Parathyroid adenoma (tissue), 2 donors: ENCODE data around the gene MARCHF2.

Experiments
- H2AFZ ChIP-seq: fragments of 300-600 bp; sonication (generic); one replicate; pipeline ENCODE4 v1.7.0; 2017; ENCODE audit warnings: antibody characterized with exemption, mild to moderate bottlenecking
- H3K27ac ChIP-seq: fragments of 300-600 bp; sonication (generic); one replicate; pipeline ENCODE4 v1.7.0; 2017
- H3K27me3 ChIP-seq: fragments of 300-600 bp; sonication (generic); one replicate; pipeline ENCODE4 v1.7.0; 2017; ENCODE audit warnings: low read length; ENCODE audit not compliant: control insufficient read depth, insufficient read depth
- H3K36me3 ChIP-seq: fragments of 300-600 bp; sonication (generic); one replicate; pipeline ENCODE4 v1.7.0; 2017; ENCODE audit warnings: low read length; ENCODE audit not compliant: control insufficient read depth, insufficient read depth
- H3K4me1 ChIP-seq: fragments of 300-600 bp; sonication (generic); one replicate; pipeline ENCODE4 v1.7.0; 2017; ENCODE audit warnings: control low read depth
- H3K4me2 ChIP-seq: fragments of 300-600 bp; sonication (generic); one replicate; pipeline ENCODE4 v1.7.0; 2017; ENCODE audit warnings: low read length
- H3K4me3 ChIP-seq: fragments of 300-600 bp; sonication (generic); one replicate; pipeline ENCODE4 v1.7.0; 2017; ENCODE audit warnings: low read depth, low read length
- H3K79me2 ChIP-seq: fragments of 300-600 bp; sonication (generic); one replicate; pipeline ENCODE4 v1.7.0; 2017; ENCODE audit warnings: control low read depth
- H3K9ac ChIP-seq: fragments of 300-600 bp; sonication (generic); one replicate; pipeline ENCODE4 v1.7.0; 2017; ENCODE audit warnings: mild to moderate bottlenecking
- H3K9me3 ChIP-seq: fragments of 300-600 bp; sonication (generic); one replicate; pipeline ENCODE4 v1.7.0; 2017; ENCODE audit warnings: low read length; ENCODE audit not compliant: control insufficient read depth
- TF ChIP-seq, protein P1 (sequence below): fragments of 300-600 bp; sonication (generic); IDR thresholded peaks from one replicate; pipeline ENCODE4 v1.7.0; 2017; ENCODE audit warnings: antibody characterized with exemption, mild to moderate bottlenecking
- donor health status: primary hyperparathyroidism.

MARCHF2 gene

DNA sequence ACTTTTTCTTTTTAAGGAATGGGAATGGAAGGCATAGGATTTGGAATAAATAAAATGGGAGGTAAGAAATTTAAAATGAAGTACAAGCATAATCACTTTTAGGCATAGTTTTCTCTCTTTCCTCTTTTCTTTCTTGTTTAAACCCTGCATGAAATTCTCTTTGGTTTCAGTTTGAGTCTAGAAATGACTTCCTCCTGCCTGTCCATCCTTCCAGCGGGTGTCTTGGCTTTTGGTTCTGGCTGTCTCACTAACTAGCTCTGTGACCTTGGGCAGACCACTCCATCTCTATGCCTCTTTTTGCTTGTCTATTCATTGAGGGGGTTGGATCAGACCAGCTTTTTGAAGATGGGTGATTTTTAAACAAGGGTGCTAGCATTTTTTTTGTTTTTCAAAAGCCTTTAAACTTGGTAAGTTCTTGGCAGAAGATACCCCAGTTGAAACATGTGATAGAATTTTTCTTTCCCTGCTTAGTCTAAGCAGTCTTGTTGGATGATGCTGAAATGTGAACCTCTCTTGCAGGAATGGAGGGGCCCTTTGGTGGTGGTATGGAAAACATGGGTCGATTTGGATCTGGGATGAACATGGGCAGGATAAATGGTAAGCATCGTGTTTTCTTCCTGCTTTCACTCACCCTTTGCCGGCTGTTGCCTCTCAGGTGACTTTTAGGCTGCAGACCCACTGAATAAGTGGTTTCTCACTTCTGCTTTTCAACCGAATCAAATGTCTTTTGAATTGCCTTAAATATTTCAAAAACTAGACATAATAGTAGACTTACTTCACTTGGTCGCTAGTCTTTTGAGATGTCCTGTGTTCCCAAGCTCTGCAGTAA lies 60.8 kb downstream of the MARCHF2 start:
- TF ChIP-seq, protein P1, sequence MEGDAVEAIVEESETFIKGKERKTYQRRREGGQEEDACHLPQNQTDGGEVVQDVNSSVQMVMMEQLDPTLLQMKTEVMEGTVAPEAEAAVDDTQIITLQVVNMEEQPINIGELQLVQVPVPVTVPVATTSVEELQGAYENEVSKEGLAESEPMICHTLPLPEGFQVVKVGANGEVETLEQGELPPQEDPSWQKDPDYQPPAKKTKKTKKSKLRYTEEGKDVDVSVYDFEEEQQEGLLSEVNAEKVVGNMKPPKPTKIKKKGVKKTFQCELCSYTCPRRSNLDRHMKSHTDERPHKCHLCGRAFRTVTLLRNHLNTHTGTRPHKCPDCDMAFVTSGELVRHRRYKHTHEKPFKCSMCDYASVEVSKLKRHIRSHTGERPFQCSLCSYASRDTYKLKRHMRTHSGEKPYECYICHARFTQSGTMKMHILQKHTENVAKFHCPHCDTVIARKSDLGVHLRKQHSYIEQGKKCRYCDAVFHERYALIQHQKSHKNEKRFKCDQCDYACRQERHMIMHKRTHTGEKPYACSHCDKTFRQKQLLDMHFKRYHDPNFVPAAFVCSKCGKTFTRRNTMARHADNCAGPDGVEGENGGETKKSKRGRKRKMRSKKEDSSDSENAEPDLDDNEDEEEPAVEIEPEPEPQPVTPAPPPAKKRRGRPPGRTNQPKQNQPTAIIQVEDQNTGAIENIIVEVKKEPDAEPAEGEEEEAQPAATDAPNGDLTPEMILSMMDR, result no peak
- Histone ChIP-seq H3K9me3 (no peaks in the 10 kb centered on the region), H2AFZ (no peak overlapping the region), H3K4me1 (no peaks in the 10 kb centered on the region), H3K36me3 (no peaks in the 10 kb centered on the region), H3K4me2 (no peak overlapping the region), H3K9ac (no peak overlapping the region), H3K4me3 (no peak overlapping the region), H3K27me3 (no peaks in the 10 kb centered on the region), H3K79me2 (peaks cover 70% of the 10 kb centered on the region), H3K27ac (no peak overlapping the region)

DNA sequence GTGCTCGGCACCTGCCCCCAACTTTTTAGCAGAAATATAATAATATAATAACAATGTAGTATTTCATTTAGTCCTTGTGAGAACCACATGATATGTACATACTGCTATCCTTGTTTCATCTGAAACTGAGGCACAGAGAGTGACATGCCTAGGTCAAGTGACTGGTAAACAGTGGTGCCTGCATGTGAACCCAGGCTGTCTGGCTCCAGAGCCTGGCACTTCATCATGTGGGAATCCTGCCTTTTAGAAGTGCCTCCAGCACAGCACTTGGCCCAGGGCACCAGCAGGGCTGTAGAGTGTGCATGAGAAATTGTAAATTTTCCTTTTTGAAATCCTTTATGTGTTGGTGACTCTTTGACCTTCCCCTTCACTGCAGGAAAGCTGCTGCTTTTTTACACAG lies 61.9 kb downstream of the MARCHF2 start:
- Histone ChIP-seq H3K4me1 (no peaks in the 10 kb centered on the region), H3K27ac (no peak overlapping the region), H3K27me3 (no peaks in the 10 kb centered on the region), H3K9me3 (no peaks in the 10 kb centered on the region), H3K36me3 (no peaks in the 10 kb centered on the region), H3K9ac (no peak overlapping the region), H2AFZ (no peak overlapping the region), H3K4me2 (no peak overlapping the region), H3K79me2 (peaks cover 64% of the 10 kb centered on the region), H3K4me3 (no peak overlapping the region)
- TF ChIP-seq, protein P1, result no peak

DNA sequence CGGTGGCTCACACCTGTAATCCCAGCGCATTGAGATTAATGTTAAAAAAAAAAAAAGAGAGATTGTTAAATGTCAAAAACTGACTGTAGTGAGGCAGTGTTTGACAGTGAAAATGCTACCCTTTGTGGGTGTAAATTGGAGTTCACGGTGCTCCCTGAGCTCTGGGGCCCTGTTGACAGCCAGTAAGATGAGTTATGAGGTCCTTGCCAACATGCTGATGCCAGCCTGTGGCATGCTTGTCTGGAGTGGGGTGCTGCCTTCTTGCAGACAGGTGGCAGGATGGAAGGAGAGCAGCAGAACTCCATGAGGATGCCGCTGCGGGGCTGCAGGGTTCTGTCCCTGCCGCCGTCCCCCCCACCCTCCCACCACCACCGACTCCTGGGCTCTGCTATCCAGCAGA lies 63.4 kb downstream of the MARCHF2 start:
- H3K27me3 ChIP-seq, result no peaks in the 10 kb centered on the region
- no peaks in the 10 kb centered on the region for H3K36me3 ChIP-seq
- H3K4me2 ChIP-seq, result no peak overlapping the region
- no peak overlapping the region for H2AFZ ChIP-seq
- H3K4me1 ChIP-seq, result peaks cover 12% of the 10 kb centered on the region
- no peaks in the 10 kb centered on the region for H3K9me3 ChIP-seq
- no peak overlapping the region for H3K4me3 ChIP-seq
- H3K9ac ChIP-seq, result no peak overlapping the region
- no peak overlapping the region for H3K27ac ChIP-seq
- H3K79me2 ChIP-seq, result peaks cover 63% of the 10 kb centered on the region
- TF ChIP-seq, protein P1, result no peak

DNA sequence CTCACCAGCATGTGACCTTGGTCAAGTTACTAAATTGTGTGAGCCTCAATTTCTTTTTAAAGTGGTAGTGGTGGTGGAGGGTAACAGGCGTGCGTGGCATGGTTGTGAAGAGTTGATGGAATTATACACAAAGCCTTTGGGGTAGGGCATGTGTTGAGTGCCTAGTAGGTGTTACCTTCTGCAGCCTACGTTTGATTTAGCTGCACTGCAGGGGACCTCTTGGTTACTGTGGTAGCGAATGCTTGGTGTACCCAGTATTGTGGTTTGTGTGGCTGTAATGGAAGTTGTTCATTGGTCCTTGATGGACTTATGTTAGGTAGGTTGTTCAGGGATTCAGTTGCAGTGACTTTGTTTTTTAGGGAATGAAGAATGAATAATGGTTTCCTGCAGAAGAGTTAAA lies 64.8 kb downstream of the MARCHF2 start:
- TF ChIP-seq, protein P1, result no peak

DNA sequence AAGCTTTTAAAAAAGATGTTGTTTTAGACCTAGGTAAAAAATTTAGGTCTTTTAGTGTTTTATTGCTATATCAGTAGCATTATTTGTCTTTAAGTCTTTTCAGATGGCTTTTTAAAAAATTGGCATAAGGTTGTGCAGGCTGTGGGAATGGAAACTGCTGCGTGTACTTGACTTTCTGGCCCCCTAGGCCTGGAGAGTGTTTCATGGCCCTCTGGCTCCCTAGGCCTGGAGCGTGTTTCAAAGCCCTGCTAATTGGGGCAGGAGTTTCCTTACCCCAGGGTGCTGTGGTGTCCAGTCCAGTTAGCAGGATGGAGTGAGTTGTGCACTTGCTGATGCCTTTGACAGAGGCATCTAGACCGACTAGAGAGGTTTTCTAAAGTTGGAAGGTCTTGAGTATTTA lies 65.5 kb downstream of the MARCHF2 start:
- H3K27me3 ChIP-seq, result no peaks in the 10 kb centered on the region
- no peak overlapping the region for H3K4me2 ChIP-seq
- no peak overlapping the region for H3K9ac ChIP-seq
- H3K27ac ChIP-seq, result no peak overlapping the region
- H3K9me3 ChIP-seq, result no peaks in the 10 kb centered on the region
- H2AFZ ChIP-seq, result no peak overlapping the region
- H3K4me1 ChIP-seq, result peaks cover 12% of the 10 kb centered on the region
- H3K36me3 ChIP-seq, result no peaks in the 10 kb centered on the region
- H3K4me3 ChIP-seq, result no peak overlapping the region
- TF ChIP-seq, protein P1, result no peak
- peaks cover 58% of the 10 kb centered on the region for H3K79me2 ChIP-seq

More for the DNA sequence above, 64.8 kb downstream of the MARCHF2 start:
- H3K4me1 ChIP-seq, result peaks cover 12% of the 10 kb centered on the region
- no peak overlapping the region for H3K27ac ChIP-seq
- no peaks in the 10 kb centered on the region for H3K9me3 ChIP-seq
- no peak overlapping the region for H2AFZ ChIP-seq
- no peak overlapping the region for H3K4me2 ChIP-seq
- no peaks in the 10 kb centered on the region for H3K27me3 ChIP-seq
- H3K4me3 ChIP-seq, result no peak overlapping the region
- peaks cover 59% of the 10 kb centered on the region for H3K79me2 ChIP-seq
- no peaks in the 10 kb centered on the region for H3K36me3 ChIP-seq
- no peak overlapping the region for H3K9ac ChIP-seq
